DOHH2 (cell line): ENCODE data around the gene BUB3.

Experiments used
- CTCF ChIP-seq: fragments of 200-600 bp; sonication (generic); IDR thresholded peaks from one replicate; pipeline ENCODE4 v1.5.1; 2014; ENCODE audit warnings: antibody characterized with exemption, mild to moderate bottlenecking, low read depth, low read length; ENCODE audit not compliant: poor library complexity, severe bottlenecking
- EZH2phosphoT487 ChIP-seq: fragments of 200-600 bp; sonication (generic); IDR thresholded peaks from 2 replicates; pipeline ENCODE4 v1.6.1; 2017; ENCODE audit warnings: borderline replicate concordance, mild to moderate bottlenecking, antibody characterized with exemption, low read length, moderate library complexity, mixed read lengths

- TF ChIP-seq CTCF (no peak), EZH2phosphoT487 (no peak)
These were observed 4.5 kb downstream of the BUB3 start for GRCh38 chr10:123158682-123159081.
